HuH-7.5 (cell line): ENCODE results near the gene CTDSP2.

Source experiments
- DNase-seq: peaks from one replicate; pipeline ENCODE4 v3.0.0; 2011; ENCODE audit warnings: low spot score

CTDSP2 gene

GRCh38 chr12:57815177-57816000 lies 31.1 kb downstream of the CTDSP2 start:
- DNase-seq, result no peak

- DNase-seq, result no peak
Observed at GRCh38 chr12:57813971-57814772, 32.4 kb downstream of the CTDSP2 start.

- no peak for DNase-seq
Observed at GRCh38 chr12:57813111-57813970, 33.2 kb downstream of the CTDSP2 start.

- DNase-seq, result no peak
Observed at GRCh38 chr12:57811028-57811755, 35.3 kb downstream of the CTDSP2 start.

- no peak for DNase-seq
Observed at GRCh38 chr12:57810450-57810849, 36.1 kb downstream of the CTDSP2 start.

GRCh38 chr12:57809425-57809824 lies 37.1 kb downstream of the CTDSP2 start:
- no peak for DNase-seq

GRCh38 chr12:57808351-57808750 lies 38.2 kb downstream of the CTDSP2 start:
- no peak for DNase-seq

GRCh38 chr12:57807285-57807684 lies 39.2 kb downstream of the CTDSP2 start:
- DNase-seq, result no peak

- no peak for DNase-seq
Observed at GRCh38 chr12:57806677-57807076, 39.9 kb downstream of the CTDSP2 start.

- peak; percentile 56 for DNase-seq
Observed at GRCh38 chr12:57803319-57803893, 43.1 kb downstream of the CTDSP2 start.

- no peak for DNase-seq
Observed at GRCh38 chr12:57802607-57803006, 43.9 kb downstream of the CTDSP2 start.

GRCh38 chr12:57800965-57801364 lies 45.6 kb downstream of the CTDSP2 start:
- DNase-seq, result no peak

GRCh38 chr12:57797933-57798332 lies 48.6 kb downstream of the CTDSP2 start:
- no peak for DNase-seq

GRCh38 chr12:57796996-57797395 lies 49.5 kb downstream of the CTDSP2 start:
- no peak for DNase-seq

- no peak for DNase-seq
Observed at GRCh38 chr12:57795354-57795753, 51.2 kb downstream of the CTDSP2 start.

GRCh38 chr12:57793920-57794319 lies 52.6 kb downstream of the CTDSP2 start:
- DNase-seq, result no peak

- no peak for DNase-seq
Observed at GRCh38 chr12:57783861-57784260, 62.7 kb downstream of the CTDSP2 start.

GRCh38 chr12:57783466-57783801 lies 63.1 kb downstream of the CTDSP2 start:
- no peak for DNase-seq

GRCh38 chr12:57782608-57783465 lies 63.7 kb downstream of the CTDSP2 start, which contains the start of gene TSFM:
Gene TSFM, plus strand, starts transcription at chr12:57782787. Its CDS starts 15 bp downstream, at chr12:57782802.
- DNase-seq, result peak; percentile 76

- DNase-seq, result no peak
Observed at GRCh38 chr12:57782243-57782607, 64.3 kb downstream of the CTDSP2 start.
